Measurements from ENCODE around the gene VPS29.

GRCh38 chr12:110531741-110532333 lies 29.9 kb upstream of the VPS29 start:
- TF ChIP-seq REST (IDR thresholded peaks at IDR 0.05; ENCODE audit: unreplicated experiment) (no peak), CTCF (conservative IDR thresholded peaks at IDR 0.05; ENCODE audit: low read depth in 2 of 2) (no peak), CREB1 (CRISPR knock-in tag; IDR thresholded peaks at IDR 0.05; ENCODE audit: low read depth) (no peak), POLR2AphosphoS5 (IDR thresholded peaks at IDR 0.05; ENCODE audit: low read depth) (no peak)
